Measurements from ENCODE around the gene TMEM52. TPM values are rescaled to one million over a fixed set of nuclear protein-coding genes. Genes with fewer than 3 reads are reported as not detected.

TMEM52 gene
- 0.27 TPM for total RNA-seq

DNA sequence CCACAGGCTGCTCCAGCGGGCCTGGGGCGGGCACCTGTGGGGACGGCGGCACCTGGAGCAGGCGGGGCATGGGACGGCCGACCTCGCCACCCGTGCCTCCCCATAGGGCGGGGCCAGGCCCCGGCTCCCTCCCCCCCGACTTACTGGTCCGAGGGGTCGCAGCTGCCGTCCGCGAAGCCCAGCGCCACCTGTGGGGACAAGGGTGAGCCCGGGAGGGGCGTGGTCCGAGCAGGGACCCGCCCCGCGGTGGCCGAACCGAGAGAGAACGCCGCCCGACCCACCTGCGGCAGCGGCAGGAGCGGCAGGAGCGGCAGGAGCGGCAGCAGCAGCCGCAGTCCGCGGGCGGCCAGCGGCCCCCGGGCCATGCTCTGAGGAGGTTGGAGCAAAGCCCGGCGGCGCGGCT lies at the start of gene TMEM52:
TSS of gene TMEM52 (minus strand) at position 379 of the 403 bp plus-strand sequence. CDS start at position 365, 14 bp downstream.
- DNase-seq (ENCODE audit: low read depth in 2 of 3, low spot score in 2 of 3), result no peak

DNA sequence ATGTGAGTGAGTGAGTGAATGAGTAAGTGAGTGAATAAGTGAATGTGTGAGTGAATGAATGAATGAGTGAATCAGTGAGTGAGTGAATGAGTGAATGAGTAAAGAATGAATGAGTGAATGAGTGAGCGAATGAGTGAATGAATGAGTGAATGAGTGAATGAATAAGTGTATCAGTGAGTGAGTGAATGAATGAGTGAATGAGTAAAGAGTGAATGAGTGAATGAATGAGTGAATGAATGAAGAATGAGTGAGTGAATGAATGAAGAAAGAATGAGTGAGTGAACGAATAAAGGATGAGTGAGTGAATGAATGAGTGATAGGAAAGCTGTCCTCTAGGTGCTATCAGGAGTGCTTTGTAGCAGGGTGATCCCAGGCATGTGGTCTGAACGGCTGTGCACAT lies 48.8 kb upstream of the TMEM52 start:
- DNase-seq (ENCODE audit: low read depth in 2 of 3, low spot score in 2 of 3), result no peak

DNA sequence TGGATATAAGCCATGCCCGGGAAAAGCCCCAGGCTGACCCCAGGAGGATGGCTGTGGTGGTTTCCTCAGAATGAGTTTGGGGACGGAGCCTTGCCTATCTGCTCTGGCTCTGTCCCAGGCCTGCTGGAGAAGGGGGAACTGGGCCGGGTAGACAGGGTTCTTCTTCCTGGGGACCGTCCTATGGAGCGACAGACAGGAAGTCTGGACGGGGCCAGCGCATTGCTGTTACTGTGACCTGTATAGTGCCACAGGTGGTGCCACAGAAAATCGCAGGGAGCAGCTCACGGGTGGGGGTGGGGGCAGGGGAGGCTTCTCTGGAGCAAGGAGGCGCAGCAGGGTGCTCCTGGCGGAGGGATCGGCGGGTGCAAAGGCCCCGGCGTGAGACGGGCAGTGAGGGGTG lies 48.1 kb upstream of the TMEM52 start:
- no peak for DNase-seq (ENCODE audit: low read depth in 2 of 3, low spot score in 2 of 3)

DNA sequence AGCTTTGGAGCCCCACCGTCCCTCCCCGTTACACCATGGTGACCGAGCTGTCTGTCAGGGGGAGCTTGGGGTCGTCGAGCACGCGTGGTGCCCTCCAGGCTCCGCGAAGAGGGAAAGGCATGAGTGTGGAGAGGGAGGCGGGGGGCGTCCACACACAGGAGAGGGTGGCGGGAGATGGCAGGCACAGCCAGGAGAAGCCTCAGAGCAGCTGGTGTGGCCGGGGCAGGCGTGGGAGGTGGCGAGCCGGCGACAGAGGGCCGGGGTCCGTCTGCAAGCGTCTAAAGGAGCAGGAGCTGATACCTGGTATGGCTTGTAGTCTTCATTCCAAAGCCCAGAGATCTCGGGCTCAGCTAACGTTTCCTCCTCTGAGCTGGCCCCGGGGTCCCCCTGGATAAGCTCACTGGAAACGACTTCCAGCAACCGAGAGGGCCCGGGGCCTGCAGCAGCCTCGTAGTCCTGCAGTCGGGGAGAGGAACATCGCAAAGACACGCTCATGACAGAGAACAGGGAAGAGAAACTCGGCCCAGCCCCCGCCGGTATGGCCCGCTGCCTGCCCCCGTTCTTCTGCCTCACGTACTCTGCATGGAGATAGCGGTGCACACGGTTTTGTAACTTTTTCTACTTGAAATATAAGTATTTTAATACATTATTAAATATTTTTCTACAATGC lies 47.1 kb upstream of the TMEM52 start:
- DNase-seq (ENCODE audit: low read depth in 2 of 3, low spot score in 2 of 3), result no peak

DNA sequence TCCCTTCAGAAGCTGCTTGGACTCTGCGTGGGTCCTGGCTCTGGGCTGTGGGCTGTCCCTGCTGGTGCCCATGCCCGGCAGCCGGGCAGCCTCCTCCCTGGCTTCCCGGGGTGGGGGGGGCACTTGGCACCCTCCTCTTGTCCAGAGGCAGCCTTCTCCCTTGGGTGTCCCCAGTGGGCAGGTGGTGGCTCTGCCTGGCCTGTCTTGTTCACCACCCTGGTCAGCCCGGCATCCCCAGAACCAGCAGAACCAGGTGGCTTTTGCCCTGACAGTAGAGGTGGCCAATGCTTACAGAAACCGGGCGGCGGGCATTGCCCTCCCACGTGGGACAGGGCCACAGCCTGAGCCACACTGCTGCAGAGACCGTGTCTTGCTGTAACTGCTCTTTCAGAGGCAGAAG lies 46.5 kb upstream of the TMEM52 start:
- DNase-seq (ENCODE audit: low read depth in 2 of 3, low spot score in 2 of 3), result no peak

DNA sequence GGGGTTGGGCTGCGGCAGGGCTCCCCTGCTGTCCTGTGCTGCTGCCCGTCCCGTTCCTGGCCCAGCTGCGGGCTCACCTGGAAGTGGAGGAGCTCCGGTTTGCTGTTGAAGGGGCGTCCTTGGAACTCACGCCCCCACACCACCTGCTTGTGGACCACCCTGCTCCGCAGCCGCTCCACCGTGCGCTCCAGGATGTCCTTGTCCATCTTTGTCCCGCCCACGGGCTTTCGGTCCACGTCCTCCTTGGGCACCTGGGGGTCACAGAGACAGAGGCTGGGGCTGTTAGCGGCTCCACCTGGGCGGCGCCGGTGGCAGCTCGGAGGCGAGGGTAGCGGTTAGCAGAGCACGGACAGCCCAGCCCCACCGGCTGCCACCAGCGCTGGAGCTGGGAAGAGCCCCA lies 45.7 kb upstream of the TMEM52 start:
- no peak for DNase-seq (ENCODE audit: low read depth in 2 of 3, low spot score in 2 of 3)

DNA sequence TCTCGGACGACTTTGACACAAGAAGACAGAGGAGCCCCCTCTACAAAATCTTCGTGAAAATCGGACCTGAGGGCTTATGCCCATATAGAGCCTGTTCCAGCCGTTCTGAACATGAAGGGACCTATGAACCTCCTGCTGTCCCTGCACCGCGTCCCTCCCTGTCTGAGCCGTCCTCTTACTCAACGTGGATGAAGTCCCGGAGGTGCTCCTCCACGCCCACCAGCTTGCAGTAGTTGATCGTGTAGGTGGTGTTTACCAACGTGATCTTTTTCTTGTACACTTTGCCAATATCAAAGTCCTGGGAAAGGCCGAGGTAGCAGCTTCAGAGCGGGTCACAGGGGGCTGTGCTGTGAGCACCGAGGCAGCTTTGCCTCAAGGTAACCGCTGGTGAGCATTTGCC lies 44.5 kb upstream of the TMEM52 start:
- DNase-seq (ENCODE audit: low read depth in 2 of 3, low spot score in 2 of 3), result no peak

DNA sequence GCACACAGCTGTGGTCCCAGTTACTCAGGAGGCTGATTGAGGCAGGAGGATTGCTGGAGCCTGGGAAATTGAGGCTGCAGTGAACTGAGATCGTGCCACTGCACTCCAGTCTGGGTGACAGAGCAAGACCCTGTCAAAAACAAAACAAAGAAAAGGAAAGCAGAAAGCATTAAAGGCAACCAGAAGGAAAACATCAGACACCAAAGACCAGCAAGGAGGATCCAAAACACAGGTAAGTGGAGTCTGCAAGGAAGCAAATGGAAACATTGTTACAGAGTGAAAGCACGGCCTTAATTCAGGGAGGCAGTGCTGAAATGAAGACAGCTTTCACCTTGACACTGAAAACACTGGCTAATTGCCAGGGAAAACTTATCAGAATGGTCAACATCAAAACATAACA lies 43.7 kb upstream of the TMEM52 start:
- no peak for DNase-seq (ENCODE audit: low read depth in 2 of 3, low spot score in 2 of 3)

DNA sequence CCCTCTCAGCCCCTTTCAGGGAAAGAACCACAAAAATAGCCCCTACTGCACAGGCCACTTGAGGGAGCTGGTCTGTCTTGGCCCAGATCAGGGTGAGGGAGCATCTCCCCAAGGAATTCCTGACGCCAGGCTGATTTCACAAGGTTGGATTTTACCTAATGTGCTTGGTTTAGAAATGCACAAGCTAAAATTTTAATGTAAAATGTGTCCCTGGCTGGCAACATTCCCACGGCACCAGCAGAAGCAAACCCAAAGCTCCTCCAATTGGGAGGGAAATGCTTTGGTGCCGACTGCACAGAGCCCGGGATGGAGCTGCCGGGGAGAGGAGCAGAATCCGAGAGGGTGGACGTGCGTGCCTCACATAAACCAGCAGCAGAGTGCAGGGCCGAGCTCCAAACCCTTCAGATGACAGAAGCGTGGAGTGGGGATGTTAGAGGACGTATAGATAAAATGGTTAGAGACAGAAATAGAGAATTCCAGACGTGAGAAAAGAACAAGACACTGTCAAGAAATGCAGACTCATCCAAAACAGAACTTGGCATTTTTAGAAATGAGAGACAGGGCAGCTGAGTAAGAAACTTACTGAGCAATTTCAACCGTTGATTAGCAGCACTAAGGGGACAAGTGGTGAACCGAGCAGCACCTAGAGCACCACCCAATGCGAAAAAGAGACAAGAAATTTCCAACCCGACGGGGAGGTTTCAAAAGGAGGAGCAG lies 41.6 kb upstream of the TMEM52 start:
- no peak for DNase-seq (ENCODE audit: low read depth in 2 of 3, low spot score in 2 of 3)

DNA sequence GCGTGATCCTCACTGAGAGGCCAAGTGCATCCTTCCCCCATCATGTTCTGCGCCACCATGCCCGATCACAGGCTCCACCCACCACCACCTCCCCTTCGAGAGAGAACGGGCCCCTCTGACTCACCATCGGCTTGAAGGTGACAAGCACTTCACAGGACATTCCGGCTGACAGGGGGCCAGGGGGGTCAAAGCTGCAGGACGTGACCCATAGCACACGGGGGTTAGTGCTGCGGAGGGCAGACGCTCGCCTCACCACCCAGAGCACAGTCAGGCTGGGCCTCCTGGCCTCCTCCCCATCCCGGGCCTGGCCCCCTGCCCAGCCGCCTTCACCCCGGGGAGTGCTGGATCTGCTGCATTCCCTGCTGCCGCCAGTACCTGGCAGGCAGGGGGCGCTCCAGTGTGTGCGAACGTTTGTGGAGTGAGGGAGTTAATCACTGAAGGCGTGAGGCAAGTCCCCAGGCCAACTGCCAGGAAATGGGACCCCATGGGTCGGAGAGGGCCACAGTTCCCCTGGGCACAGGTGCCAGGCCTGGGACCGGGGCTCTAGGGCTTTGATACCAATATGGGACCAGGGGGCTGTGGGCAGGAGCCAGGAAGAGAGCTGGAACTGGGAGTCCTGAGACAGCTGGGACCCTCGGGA lies 40.9 kb upstream of the TMEM52 start:
- DNase-seq (ENCODE audit: low read depth in 2 of 3, low spot score in 2 of 3), result peak; percentile 17 to 85 (median 76)

DNA sequence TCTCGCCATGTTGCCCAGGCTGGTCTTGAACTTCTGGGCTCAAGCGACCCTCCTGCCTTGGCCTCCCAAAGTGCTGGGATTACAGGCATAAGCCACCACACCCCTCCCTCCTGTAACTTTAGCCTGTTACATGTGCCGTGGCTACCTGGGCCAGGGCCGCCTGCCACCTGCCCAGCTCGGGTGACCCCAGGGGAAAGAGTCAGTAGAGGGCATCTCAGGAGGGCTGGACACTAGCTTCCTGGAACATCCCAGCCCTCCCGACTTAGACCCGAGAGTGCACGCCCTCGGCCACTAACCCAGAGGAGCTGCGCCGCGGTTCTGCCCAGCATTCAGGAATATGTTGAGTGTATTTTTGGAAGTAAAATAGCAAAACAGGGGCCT lies 40.4 kb upstream of the TMEM52 start:
- DNase-seq (ENCODE audit: low read depth in 2 of 3, low spot score in 2 of 3), result no peak

DNA sequence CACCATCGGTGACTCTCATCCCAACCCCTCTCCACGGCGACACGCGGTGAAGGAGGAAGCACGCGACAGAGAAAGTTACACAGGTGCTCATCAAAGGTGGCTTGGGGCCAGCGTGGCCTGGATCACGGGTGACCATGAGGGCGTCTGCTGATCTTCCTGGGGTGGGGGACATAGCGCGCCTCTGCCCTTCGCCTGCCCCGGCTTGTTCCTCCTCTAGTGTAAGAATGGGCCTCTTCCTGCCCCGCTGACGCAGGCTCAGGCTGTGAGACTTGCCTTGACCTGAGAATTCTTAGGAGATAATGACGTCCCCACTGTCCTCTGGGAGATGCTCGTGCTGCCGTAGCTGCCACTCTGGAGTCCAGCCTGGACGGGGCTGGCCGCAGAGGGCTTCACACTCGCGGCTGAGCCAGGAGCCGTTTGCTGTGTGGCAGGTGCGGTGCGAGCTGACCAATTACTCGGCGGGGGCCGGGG lies 39.0 kb upstream of the TMEM52 start:
- DNase-seq (ENCODE audit: low read depth in 2 of 3, low spot score in 2 of 3), result no peak

DNA sequence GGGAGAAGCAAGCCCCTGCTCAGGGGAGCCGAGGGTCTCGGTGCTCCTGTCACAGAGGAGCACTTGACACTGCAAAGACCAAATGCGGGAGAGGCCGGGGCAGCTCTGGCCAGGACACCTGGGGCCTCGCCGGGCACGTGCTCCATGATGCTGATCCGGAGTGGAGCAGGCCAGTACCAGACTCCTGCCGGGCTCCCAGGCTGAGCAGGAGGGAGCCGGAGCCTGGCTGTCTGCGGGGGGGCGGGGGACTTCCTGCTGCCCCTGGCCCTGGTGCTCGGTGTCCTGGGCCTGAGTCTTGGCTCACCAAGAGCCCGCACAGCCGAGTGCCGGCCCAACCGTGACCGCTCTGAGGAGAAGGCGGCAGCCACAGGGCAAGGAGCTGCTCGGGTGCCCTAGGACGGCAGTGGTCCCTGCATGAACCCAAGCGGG lies 38.5 kb upstream of the TMEM52 start:
- no peak for DNase-seq (ENCODE audit: low read depth in 2 of 3, low spot score in 2 of 3)

DNA sequence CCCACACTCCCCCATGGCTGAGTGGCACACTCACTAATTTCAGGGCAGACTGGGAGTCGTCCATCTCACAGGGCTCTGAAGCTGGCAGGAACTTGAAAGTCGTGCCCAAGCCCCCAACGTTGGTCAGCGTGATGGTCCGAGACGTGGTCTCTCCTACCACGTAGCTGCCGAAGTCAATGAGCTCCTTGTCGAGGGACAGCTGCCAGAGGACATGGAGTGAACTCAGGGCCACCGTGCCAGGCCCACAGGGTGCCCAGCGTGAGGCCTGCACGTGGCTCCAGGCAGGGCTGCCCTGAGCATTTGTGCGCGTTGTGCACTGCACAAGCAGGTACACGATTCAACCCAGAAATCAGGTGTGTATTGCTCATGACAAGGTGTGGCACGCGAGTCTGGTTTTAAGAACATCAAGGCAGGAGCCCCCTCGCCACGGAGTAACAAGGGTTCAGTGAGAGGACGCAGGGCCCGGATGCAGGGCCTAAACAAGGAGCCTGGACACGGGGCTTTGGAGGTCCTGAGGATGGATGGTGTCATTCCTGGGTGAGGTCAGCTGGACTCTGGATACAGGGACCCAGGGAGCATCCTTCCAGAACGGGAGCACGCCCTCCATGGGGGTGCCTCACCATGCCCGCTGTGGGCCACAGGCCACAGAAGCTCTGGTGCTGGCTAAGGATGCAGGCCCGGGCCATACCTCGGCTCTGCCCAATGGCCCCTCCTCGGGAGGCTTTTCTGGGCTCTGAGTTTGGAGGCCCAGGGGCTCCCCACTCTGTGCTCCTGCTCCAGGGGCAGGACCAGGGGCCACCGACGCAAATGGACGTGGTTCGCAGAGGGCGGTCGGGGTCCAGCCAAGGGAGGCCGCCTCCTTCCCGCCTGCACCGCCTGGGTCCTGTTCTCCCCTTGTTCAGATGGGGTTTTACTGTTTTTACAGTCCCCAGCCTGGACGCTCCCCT lies 37.8 kb upstream of the TMEM52 start:
- no peak for DNase-seq (ENCODE audit: low read depth in 2 of 3, low spot score in 2 of 3)

DNA sequence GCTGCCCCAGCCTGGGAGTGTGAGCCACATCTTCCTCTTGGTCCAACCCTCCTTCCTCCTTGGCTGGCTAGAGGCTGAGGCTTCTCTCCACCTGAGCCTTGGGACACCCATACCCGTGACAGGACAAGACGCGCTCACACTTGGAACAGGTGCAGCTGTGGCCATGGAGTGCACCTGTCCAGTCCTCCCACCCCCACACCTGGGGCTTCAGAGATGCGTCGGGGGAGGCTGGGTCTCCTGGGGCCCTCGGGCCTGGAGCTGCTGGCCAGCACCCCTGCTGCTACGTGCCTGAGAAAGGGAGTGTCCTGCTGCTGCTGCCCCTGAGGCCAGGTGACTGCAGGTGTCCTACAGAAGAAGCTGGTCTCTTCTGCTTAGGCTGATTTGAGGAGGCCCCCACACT lies 37.0 kb upstream of the TMEM52 start:
- no peak for DNase-seq (ENCODE audit: low read depth in 2 of 3, low spot score in 2 of 3)

DNA sequence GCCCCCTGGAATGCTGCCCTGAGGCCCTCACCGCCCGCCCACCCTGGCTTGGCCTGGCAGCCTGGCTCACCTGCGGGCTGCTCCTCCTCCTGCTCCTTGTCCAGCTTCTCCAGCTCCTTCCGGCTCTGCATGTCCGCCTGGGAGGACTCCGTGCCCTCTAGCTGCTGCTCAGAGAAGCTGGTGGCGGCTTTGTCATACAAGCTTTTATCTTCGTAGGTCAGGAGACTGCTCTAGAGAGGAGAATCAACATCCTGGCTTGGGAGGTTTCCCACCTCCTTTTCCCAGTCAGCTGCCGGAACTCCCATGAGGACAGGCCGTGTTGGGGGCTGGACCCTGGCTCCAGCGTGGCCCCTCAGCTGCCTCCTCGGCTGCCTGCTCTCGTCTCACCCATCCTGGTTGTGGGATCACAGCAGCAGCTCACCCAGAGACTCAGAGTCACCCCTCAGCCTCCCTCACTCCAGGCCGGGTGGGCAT lies 36.6 kb upstream of the TMEM52 start:
- DNase-seq (ENCODE audit: low read depth in 2 of 3, low spot score in 2 of 3), result no peak

DNA sequence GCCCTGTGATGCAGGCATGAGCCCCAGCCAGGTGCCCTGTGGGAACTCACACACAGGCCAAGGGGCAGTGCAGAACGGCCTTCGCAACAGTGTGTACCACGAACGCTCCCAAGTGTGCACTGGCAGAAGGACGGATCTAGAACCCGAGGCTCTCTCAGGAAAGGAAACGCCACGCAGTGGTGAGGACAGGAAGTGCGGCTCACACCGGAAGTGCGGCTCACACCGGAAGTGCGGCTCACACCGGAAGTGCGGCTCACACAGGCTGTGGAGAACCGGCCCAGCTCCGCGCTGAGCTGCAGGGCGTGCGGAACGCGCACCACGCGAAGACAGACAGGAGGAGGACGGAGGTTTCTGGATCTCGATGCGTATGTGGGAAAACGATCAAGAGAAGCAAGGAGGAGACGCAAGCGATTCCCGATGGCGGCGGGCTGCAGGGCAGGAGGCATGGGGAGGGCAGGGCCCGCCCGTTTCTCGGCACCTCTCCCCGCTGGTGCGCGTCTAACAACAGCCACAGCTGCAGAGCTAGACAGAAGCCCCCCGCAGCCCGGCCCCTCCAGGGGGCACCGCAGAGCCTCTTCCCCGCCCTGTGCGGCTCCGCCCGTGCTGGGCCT lies 35.9 kb upstream of the TMEM52 start:
- DNase-seq (ENCODE audit: low read depth in 2 of 3, low spot score in 2 of 3), result no peak

DNA sequence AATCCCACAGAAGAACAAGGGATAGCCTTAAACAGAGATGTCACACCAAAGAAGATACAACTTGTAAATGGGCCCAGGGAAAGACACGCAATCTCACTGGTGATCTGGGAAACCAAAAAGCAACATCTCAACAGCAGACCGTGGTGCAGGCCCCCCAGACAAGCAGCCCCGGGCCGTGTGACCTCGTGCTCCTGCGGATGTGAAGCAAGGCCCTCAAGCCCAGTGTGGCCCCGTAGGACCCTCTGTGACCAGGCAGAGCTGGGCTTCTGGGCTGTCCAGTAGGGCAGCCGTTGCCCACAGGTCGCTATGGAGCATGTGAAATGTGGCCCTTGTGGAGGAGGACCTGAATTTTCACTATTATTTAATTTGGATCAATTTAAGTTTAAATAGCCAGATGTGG lies 34.9 kb upstream of the TMEM52 start:
- no peak for DNase-seq (ENCODE audit: low read depth in 2 of 3, low spot score in 2 of 3)

DNA sequence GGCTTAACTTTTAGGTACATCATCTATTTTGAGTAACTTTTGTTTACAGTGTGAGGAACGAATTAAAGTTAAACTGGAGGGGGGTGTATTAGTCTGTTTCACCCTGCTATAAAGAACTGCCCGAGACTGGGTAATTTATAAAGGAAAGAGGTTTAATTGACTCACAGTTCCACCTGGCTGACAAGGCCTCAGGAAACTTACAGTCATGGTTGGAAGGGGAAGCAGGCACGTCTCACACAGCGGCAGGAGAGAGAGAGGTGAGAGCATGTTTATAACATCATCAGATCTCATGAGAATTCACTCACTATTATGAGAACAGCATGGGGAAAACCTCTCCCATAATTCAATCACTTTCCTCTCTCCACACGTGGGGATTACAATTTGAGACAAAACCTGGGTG lies 31.9 kb upstream of the TMEM52 start:
- DNase-seq (ENCODE audit: low read depth in 2 of 3, low spot score in 2 of 3), result no peak

DNA sequence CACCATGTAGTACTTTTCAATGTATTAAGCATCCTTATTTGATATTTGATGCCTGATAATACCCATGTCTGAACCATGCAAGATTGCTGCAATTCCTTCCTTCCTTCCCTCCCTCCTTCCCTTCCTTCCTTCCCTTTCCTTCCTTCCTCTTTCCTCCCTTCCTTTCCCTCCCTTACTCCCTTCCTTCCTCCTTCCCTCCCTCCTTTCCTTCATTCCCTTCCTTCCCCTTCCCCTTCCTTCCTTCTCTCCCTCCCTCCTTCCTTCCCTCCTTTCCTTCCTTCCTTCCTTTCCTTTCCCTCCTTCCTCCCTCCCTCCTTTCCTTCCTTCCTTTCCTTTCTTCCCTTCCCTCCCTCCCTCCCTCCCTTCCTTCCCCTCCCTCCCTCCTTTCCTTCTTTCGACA lies 29.7 kb upstream of the TMEM52 start:
- DNase-seq (ENCODE audit: low read depth in 2 of 3, low spot score in 2 of 3), result no peak

Measured in hematopoietic multipotent progenitor cell (in vitro differentiated cells).